NCI-H345 treated with DMSO at 0.1 percent for 48 hours (cell line): ENCODE results near the gene EPAS1.

Experiments
- DNase-seq: peaks from one replicate; lab custom pipeline; 2025; ENCODE audit not compliant: unreplicated experiment; lab: John Stamatoyannopoulos, UW

Gene EPAS1

GRCh38 chr2:46296840-46297545 is at the start of gene EPAS1:
Gene EPAS1, plus strand, starts transcription at chr2:46297407. Its CDS starts 505 bp downstream, at chr2:46297912.
- DNase-seq = peak; percentile 44

GRCh38 chr2:46248171-46248570 is 49.0 kb upstream of the EPAS1 start:
- no peak for DNase-seq

GRCh38 chr2:46249654-46250053 is 47.6 kb upstream of the EPAS1 start:
- DNase-seq = no peak

- no peak for DNase-seq
Measured at GRCh38 chr2:46252891-46253659, 44.1 kb upstream of the EPAS1 start.

DNA sequence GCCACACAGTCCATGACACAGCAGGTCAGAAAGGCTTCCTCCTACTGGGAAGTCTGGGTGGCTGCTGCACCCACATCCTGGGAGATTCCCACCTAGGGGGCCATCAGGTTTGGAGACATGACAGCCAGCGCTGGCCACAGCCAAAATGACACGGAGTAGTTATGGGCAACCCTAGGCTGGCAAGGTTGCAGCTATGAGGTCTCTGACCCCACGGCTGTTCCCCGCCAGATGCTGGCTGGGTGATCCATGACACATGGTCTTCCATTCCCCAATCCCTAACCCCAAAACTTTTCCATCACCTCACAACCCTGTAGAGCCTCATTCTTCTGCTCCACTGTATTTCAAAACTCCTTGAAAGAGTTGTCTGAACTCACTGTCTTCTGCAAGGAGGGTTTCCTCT is 42.7 kb upstream of the EPAS1 start:
- no peak for DNase-seq

DNA sequence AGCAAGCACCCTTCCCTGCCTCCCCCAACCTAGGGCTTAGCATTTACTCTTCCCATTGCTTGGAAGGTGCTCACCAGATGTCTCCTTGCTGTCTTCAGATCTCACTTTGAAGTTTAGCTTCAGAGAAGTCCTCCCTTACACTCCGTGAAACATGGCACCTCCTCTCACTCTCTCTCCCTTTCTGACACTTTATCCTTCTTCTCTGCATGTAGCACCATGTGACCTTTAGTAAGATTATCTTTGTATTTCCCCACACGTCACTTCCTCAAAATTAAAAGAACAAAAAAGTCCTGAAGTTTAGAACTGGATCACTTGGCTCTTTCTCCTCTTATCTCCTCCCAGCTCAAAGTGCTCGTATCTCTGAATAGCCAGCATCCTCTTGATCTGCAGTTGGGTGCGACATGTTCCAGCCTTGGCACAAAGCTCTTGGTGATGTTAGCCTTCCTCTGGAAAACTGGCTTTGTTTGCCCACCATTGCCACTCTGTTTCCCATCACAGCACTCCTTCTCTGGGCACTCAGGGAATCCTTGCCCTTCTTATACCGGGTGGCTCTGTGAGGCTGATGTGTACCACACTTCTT is 40.6 kb upstream of the EPAS1 start:
- DNase-seq = no peak

DNA sequence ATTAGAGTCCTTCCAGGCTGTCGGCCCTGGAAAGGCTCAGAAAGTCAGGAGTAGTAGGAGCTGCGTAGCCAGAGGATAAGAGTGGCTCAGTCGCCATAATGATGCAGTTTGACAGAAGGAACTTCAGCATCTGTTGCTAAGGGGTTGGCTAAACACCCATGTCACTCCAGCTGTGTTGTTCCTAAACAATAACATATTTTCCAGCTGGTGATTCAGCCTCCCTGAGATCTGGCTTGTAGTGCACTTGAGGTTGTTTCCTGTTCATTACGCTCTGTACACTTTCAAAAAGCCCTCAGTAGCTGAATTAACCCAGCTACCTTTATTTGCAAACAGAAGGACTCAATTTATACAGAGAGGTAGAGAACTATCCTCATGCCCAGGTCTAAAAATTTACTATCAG is 39.7 kb upstream of the EPAS1 start:
- DNase-seq = peak; percentile 93

GRCh38 chr2:46257980-46258379 is 39.2 kb upstream of the EPAS1 start:
- no peak for DNase-seq

GRCh38 chr2:46258937-46259776 is 38.0 kb upstream of the EPAS1 start:
- no peak for DNase-seq

- no peak for DNase-seq
Measured at GRCh38 chr2:46259777-46260168, 37.4 kb upstream of the EPAS1 start.

GRCh38 chr2:46260305-46260704 is 36.9 kb upstream of the EPAS1 start:
- DNase-seq = no peak

- DNase-seq = no peak
Measured at GRCh38 chr2:46262248-46262938, 34.8 kb upstream of the EPAS1 start.

DNA sequence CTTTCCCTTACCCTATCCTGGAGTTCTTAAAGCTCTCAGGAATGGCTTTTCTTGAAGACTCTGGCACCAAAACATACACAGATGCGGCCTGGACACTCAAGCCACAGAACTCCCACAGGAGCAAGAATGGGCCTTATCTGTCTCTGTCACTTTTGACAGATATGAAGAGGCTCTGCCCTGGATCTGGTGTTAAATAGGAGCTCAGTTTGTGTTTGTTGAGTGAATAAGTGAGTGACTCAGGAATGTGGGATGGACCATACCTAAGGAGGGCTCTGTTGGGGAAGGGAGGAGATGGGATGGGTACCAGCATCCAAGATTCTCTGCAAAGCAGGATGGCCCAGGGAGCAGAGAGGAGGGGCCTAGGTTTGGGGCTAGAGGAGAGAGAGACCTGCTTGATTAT is 33.9 kb upstream of the EPAS1 start:
- no peak for DNase-seq

DNA sequence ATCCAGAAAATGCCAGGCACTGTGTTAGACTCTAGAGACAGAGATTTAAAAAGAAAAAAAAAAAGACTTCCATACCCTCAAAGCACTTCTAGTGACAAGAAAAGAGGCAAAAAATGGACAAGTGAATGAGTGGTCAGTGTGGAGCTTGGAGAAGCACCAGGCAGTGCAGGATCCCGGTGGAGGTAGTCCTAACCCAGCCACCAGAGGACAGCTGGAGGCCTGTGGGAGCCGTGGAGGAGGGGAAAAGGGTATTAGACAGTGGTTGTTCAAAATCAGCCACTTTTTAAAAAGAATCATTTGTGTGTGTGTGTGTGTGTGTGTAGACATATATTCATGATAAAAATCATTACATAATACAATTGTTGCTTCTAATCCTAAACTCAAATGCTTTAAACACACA is 32.8 kb upstream of the EPAS1 start:
- no peak for DNase-seq

GRCh38 chr2:46266134-46266533 is 31.1 kb upstream of the EPAS1 start:
- no peak for DNase-seq

- DNase-seq = no peak
Measured at GRCh38 chr2:46267616-46268015, 29.6 kb upstream of the EPAS1 start.

DNA sequence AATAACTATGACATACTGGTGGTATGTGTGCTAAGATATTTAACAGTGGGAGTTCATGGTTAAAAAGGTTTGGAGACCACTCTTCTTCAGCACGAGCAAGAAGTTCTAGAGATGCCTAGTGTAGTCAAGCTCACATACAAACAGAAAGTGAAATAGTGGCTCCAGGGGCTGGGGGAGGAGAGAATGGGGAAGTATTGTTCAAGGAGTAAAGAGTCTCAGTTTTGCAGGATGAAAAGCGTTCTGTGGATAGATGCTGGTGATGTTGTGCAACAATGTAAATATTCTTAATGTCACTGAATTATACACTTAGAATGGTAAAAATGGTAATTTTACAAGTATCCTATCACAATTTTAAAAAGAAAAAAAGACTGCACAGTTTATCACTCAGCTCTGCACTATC is 29.0 kb upstream of the EPAS1 start:
- no peak for DNase-seq

DNA sequence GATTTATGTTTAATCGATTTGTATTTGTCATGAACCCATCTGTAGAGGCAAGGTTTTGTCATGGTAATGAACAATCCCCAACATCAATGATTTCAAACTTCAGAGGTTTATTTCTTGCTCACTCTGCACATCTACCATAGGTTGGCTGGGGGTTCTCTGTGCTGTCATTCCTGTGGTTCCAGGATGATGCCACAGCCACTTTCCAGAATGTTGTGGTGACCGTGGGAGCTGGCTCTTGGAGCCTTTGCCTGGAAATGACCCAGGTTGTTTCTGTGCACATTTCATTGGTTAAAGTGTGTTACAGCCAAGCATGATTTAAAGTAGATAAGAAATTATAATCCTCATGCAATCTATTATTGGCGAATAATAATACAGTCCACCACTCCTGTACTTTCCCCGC is 28.2 kb upstream of the EPAS1 start:
- no peak for DNase-seq

GRCh38 chr2:46269544-46270273 is 27.5 kb upstream of the EPAS1 start:
- DNase-seq = no peak

GRCh38 chr2:46270384-46270783 is 26.8 kb upstream of the EPAS1 start:
- DNase-seq = no peak
